SK-N-SH treated with all-trans-retinoic acid at 6 μM for 48 hours (cell line): ENCODE results near the gene PDGFD.

Experiments
- ARNTL ChIP-seq: fragments of 450-650 bp; formaldehyde crosslinking; IDR thresholded peaks from 2 replicates; pipeline ENCODE4 v1.5.0; 2020; ENCODE audit warnings: low read depth, mild to moderate bottlenecking, moderate library complexity, borderline replicate concordance
- CREB5 ChIP-seq: fragments of 250-450 bp; sonication (Bioruptor Pico); IDR thresholded peaks from 2 replicates; pipeline ENCODE4 v1.5.1; 2020; ENCODE audit warnings: low read depth, mild to moderate bottlenecking, moderate library complexity
- CSRNP3 ChIP-seq: fragments of 250-450 bp; sonication (Bioruptor Pico); IDR thresholded peaks from 2 replicates; pipeline ENCODE4 v1.5.1; 2021; ENCODE audit warnings: mild to moderate bottlenecking, moderate library complexity
- GLIS3 ChIP-seq: fragments of 250-450 bp; sonication (Bioruptor Pico); IDR thresholded peaks from 2 replicates; pipeline ENCODE4 v1.5.0; 2020; ENCODE audit warnings: mild to moderate bottlenecking, moderate library complexity
- PATZ1 ChIP-seq: fragments of 250-450 bp; sonication (Bioruptor Pico); IDR thresholded peaks from 2 replicates; pipeline ENCODE4 v1.8.0; 2020; ENCODE audit warnings: mild to moderate bottlenecking, moderate library complexity, borderline replicate concordance
- POU6F1 ChIP-seq: fragments of 250-450 bp; sonication (Bioruptor Pico); IDR thresholded peaks from 2 replicates; pipeline ENCODE4 v1.8.0; 2021; ENCODE audit warnings: low read depth, mild to moderate bottlenecking, moderate library complexity, borderline replicate concordance
- SNAI2 ChIP-seq: fragments of 250-450 bp; sonication (Bioruptor Pico); IDR thresholded peaks from 2 replicates; pipeline ENCODE4 v1.5.0; 2020; ENCODE audit warnings: mild to moderate bottlenecking, moderate library complexity
- TCF4 ChIP-seq: fragments of 250-450 bp; sonication (Bioruptor Pico); IDR thresholded peaks from 2 replicates; pipeline ENCODE4 v1.8.0; 2021; ENCODE audit warnings: mild to moderate bottlenecking, moderate library complexity, borderline replicate concordance
- TSHZ2 ChIP-seq: fragments of 250-450 bp; sonication (Bioruptor Pico); IDR thresholded peaks from 2 replicates; pipeline ENCODE4 v1.5.0; 2020; ENCODE audit warnings: mild to moderate bottlenecking, moderate library complexity
- ZC3H10 ChIP-seq: fragments of 250-450 bp; sonication (Bioruptor Pico); IDR thresholded peaks from 2 replicates; pipeline ENCODE4 v1.5.1; 2021; ENCODE audit warnings: mild to moderate bottlenecking, moderate library complexity
- ZFP3 ChIP-seq: fragments of 250-450 bp; sonication (Bioruptor Pico); IDR thresholded peaks from 2 replicates; pipeline ENCODE4 v1.5.0; 2020; ENCODE audit warnings: mild to moderate bottlenecking, moderate library complexity
- ZFP30 ChIP-seq: fragments of 450-650 bp; formaldehyde crosslinking; IDR thresholded peaks from 2 replicates; pipeline ENCODE4 v1.5.0; 2022; ENCODE audit warnings: mild to moderate bottlenecking, moderate library complexity
- ZNF8 ChIP-seq: fragments of 450-650 bp; formaldehyde crosslinking; IDR thresholded peaks from 2 replicates; pipeline ENCODE4 v1.5.0; 2020; ENCODE audit warnings: mild to moderate bottlenecking, moderate library complexity

- TF ChIP-seq PATZ1 (CRISPR knock-in tag): no peak
- no peak for TF ChIP-seq ZFP3
- TF ChIP-seq SNAI2 (CRISPR knock-in tag): no peak
- no peak for TF ChIP-seq CSRNP3 (CRISPR knock-in tag)
- TF ChIP-seq CREB5 (CRISPR knock-in tag): no peak
- TF ChIP-seq TCF4 (CRISPR knock-in tag): no peak
- TF ChIP-seq ZFP30: no peak
- TF ChIP-seq GLIS3 (CRISPR knock-in tag): no peak
- TF ChIP-seq ARNTL (CRISPR knock-in tag): no peak
- no peak for TF ChIP-seq POU6F1 (CRISPR knock-in tag)
- no peak for TF ChIP-seq ZC3H10 (CRISPR knock-in tag)
- TF ChIP-seq ZNF8 (CRISPR knock-in tag): no peak
- no peak for TF ChIP-seq TSHZ2 (CRISPR knock-in tag)
Measured at GRCh38 chr11:104001561-104002056, 162.3 kb downstream of the PDGFD start.
